Testis (tissue), 3 donors: ENCODE measurements around the gene CACUL1. TPM values are rescaled to one million over a fixed set of nuclear protein-coding genes. Genes with fewer than 3 reads are reported as not detected.

ENCODE experiments used
- DNase-seq: peaks from one replicate; pipeline ENCODE4 v3.0.0-alpha.2; 2019
- H3K27ac ChIP-seq, 2 donors: fragments of 200-600 bp; sonication (generic); one replicate each; pipeline ENCODE4 v1.5.1; 2019
- H3K27me3 ChIP-seq: fragments of 200-600 bp; sonication (generic); one replicate; pipeline ENCODE4 v1.5.1; 2019
- H3K36me3 ChIP-seq: fragments of 200-600 bp; sonication (generic); one replicate; pipeline ENCODE4 v1.5.1; 2017; ENCODE audit warnings: low read depth; ENCODE audit errors: missing control alignments
- H3K4me1 ChIP-seq: fragments of 200-600 bp; sonication (generic); one replicate; pipeline ENCODE4 v1.5.1; 2019
- H3K4me3 ChIP-seq, 2 donors: fragments of 200-600 bp; sonication (generic); one replicate each; pipeline ENCODE4 v1.5.1; 2017 to 2019
- H3K9me3 ChIP-seq: fragments of 200-600 bp; sonication (generic); one replicate; pipeline ENCODE4 v1.5.1; 2017
- CTCF ChIP-seq, 3 experiments: fragments of 450-650 bp in 2 of 3; fragments of 200-600 bp in 1 of 3; sonication (generic) in 1 of 3; IDR thresholded peaks; one replicate each; pipeline ENCODE4 v1.5.1; 2016 to 2019; ENCODE audit warnings: antibody characterized with exemption in 3 of 3, mild to moderate bottlenecking in 2 of 3, moderate library complexity in 1 of 3
- POLR2A ChIP-seq: fragments of 450-650 bp; IDR thresholded peaks from one replicate; pipeline ENCODE4 v1.6.1; 2017; ENCODE audit warnings: antibody characterized with exemption, mild to moderate bottlenecking, moderate library complexity
- WGBS, 2 donors: methylation state at CpG; one replicate each; pipeline ENCODE4 v1.1.5; 2018; 5-methylcytosine and 5-hydroxymethylcytosine counted together
- intact Hi-C: fragments of 100-400 bp; cut with DNase I; formaldehyde crosslinking; loops from one replicate; pipeline ENCODE4 v1.15.1; 2023; ENCODE audit warnings: low total_unique reads
- polyA plus RNA-seq: library from polyadenylated mRNA; stranded (reverse); fragments of 350-450 nt; fragmentation: Illumina TruSeq; extraction: RNeasy Lipid Tissue Mini Kit (QIAGEN cat#74804); gene quantifications from one replicate; pipeline ENCODE4 v1.2.3, GENCODE V29; 2014; ENCODE audit warnings: low read depth, low replicate concordance; ENCODE audit not compliant: insufficient read depth
- total RNA-seq, 2 donors: library from RNA; depleted of rRNA; stranded (reverse); fragments of >200 nt; gene quantifications; one replicate each; pipeline ENCODE4 v1.2.3, GENCODE V29; 2016

The CACUL1 gene
- total and polyA plus RNA-seq, 3 donors from 2014 or later: 60.1 to 72.0 (median 62.6) TPM

GRCh38 chr10:118778727-118779126 lies 24.0 kb upstream of the CACUL1 start:
- intact Hi-C loops: no loop called here
- TF ChIP-seq CTCF (IDR thresholded peaks at IDR 0.05) (no peak), POLR2A (no peak)
- Histone ChIP-seq H3K9me3 (no peaks in the 10 kb centered on the region), H3K4me3 (no peak overlapping the region), H3K4me1 (no peaks in the 10 kb centered on the region), H3K27me3 (no peaks in the 10 kb centered on the region), H3K36me3 (no peaks in the 10 kb centered on the region), H3K27ac (no peak overlapping the region)
- WGBS, 2 donors: 66% methylated on average over 7 of the region's 7 CpGs
- no peak for DNase-seq

GRCh38 chr10:118776960-118777359 lies 22.2 kb upstream of the CACUL1 start:
- TF ChIP-seq CTCF (IDR thresholded peaks at IDR 0.05) (no peak), POLR2A (no peak)
- DNase-seq: no peak
- Histone ChIP-seq H3K4me1 (no peaks in the 10 kb centered on the region), H3K4me3 (no peak overlapping the region), H3K36me3 (no peaks in the 10 kb centered on the region), H3K27ac (no peak overlapping the region), H3K9me3 (no peaks in the 10 kb centered on the region), H3K27me3 (no peaks in the 10 kb centered on the region)
- intact Hi-C loops: no loop called here
- 63 to 82% methylated on average over 5 of the region's 5 CpGs for WGBS, 2 donors

GRCh38 chr10:118776033-118776432 lies 21.3 kb upstream of the CACUL1 start:
- TF ChIP-seq POLR2A (no peak), CTCF (IDR thresholded peaks at IDR 0.05) (no peak)
- no peaks in the 10 kb centered on the region for H3K9me3 ChIP-seq

GRCh38 chr10:118775478-118775877 lies 20.7 kb upstream of the CACUL1 start:
- no peak overlapping the region for H3K27ac ChIP-seq

More at GRCh38 chr10:118776033-118776432, 21.3 kb upstream of the CACUL1 start:
- no peak for DNase-seq
- no peaks in the 10 kb centered on the region for H3K36me3 ChIP-seq
- H3K4me1 ChIP-seq: no peaks in the 10 kb centered on the region
- no peaks in the 10 kb centered on the region for H3K27me3 ChIP-seq
- no peak overlapping the region for H3K27ac ChIP-seq
- H3K4me3 ChIP-seq: no peak overlapping the region
- intact Hi-C loops: no loop called here
- 93 to 94% methylated on average over 3 of the region's 3 CpGs for WGBS, 2 donors

More at GRCh38 chr10:118775478-118775877, 20.7 kb upstream of the CACUL1 start:
- intact Hi-C loops: no loop called here
- WGBS, 2 donors: 79 to 80% methylated on average over 6 to 7 of the region's 7 CpGs
- no peak for TF ChIP-seq POLR2A
- TF ChIP-seq CTCF (IDR thresholded peaks at IDR 0.05): no peak
- Histone ChIP-seq H3K36me3 (no peaks in the 10 kb centered on the region), H3K4me1 (no peaks in the 10 kb centered on the region), H3K9me3 (no peaks in the 10 kb centered on the region), H3K4me3 (no peak overlapping the region), H3K27me3 (no peaks in the 10 kb centered on the region)
- DNase-seq: no peak
